ENCODE measurements around the gene ITPR2.
A peak's percentile ranks its signal among the peaks of the same experiment; 100 is the strongest.

ITPR2 gene

GRCh38 chr12:26832822-26833742 lies at the start of gene ITPR2:
Gene ITPR2 (minus strand): TSS chr12:26833194. CDS start chr12:26832781, 413 bp downstream.
- H3K4me1 Mint-ChIP-seq = peaks cover 19% of the 10 kb centered on the region
- no peaks in the 10 kb centered on the region for H3K9me3 Mint-ChIP-seq
- peaks cover 12% of the 10 kb centered on the region for H3K27me3 Mint-ChIP-seq (ENCODE audit: low read depth)
- TF ChIP-seq, protein P1, sequence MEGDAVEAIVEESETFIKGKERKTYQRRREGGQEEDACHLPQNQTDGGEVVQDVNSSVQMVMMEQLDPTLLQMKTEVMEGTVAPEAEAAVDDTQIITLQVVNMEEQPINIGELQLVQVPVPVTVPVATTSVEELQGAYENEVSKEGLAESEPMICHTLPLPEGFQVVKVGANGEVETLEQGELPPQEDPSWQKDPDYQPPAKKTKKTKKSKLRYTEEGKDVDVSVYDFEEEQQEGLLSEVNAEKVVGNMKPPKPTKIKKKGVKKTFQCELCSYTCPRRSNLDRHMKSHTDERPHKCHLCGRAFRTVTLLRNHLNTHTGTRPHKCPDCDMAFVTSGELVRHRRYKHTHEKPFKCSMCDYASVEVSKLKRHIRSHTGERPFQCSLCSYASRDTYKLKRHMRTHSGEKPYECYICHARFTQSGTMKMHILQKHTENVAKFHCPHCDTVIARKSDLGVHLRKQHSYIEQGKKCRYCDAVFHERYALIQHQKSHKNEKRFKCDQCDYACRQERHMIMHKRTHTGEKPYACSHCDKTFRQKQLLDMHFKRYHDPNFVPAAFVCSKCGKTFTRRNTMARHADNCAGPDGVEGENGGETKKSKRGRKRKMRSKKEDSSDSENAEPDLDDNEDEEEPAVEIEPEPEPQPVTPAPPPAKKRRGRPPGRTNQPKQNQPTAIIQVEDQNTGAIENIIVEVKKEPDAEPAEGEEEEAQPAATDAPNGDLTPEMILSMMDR (IDR thresholded peaks at IDR 0.05; ENCODE audit: unreplicated experiment in 3 of 3) = peak; percentile 27 to 41 (median 36)
- H3K4me3 Mint-ChIP-seq = peak within 1 kb of the TSS; percentile 97 to 98 (median 97)
- peak within 1 kb of the TSS; percentile 83 to 99 (median 92) for H3K27ac Mint-ChIP-seq
- H3K36me3 Mint-ChIP-seq (ENCODE audit: low read depth) = no peaks in the 10 kb centered on the region

DNA sequence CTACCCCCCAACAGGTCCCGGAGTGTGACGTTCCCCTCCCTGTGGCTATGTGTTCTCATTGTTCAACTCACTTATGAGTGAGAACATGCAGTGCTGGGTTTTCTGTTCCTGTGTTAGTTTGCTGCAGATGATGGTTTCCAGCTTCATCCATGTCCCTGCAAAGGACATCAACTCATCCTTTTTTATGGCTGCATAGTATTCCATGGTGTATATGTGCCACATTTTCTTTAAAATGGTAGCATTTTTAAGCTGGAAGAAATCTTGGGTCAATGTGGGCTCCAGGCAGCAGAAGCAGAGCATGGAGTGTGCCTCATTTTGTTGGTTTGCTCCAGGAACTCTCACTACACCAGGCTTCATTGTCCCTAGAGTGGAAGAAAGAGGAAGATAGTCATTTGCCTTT lies 47.6 kb upstream of the ITPR2 start:
- Mint-ChIP-seq H3K27ac (no peak overlapping the region), H3K27me3 (ENCODE audit: low read depth) (peaks cover 12% of the 10 kb centered on the region), H3K4me3 (no peak overlapping the region), H3K4me1 (peaks cover 12% of the 10 kb centered on the region), H3K9me3 (peaks cover 21% of the 10 kb centered on the region), H3K36me3 (ENCODE audit: low read depth) (peaks cover 10% of the 10 kb centered on the region)
- TF ChIP-seq, protein P1 (IDR thresholded peaks at IDR 0.05; ENCODE audit: unreplicated experiment in 3 of 3) = no peak

DNA sequence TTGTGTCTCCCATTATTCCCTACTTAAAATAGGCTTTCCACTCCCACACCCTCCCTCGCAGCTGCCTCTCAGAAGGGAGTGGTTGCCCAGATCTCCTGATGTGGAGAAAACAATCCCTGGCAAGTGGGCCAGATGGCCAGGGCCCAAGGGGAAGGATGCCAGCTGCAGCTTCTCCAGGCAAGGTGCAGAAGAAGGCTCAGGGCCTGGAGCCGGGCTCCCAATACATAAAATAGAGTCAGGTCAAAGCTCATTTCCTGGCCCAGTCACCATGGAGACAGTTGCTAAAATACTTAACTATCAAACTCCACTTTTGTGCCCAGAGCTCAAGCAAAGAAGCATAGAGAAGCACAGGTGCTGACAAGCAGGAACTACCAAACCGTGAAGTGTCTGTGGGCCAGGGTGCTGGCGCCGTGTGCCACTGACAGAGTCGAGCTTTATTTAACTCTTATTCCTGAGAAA lies 45.7 kb upstream of the ITPR2 start:
- peaks cover 9% of the 10 kb centered on the region for H3K27me3 Mint-ChIP-seq (ENCODE audit: low read depth)
- H3K36me3 Mint-ChIP-seq (ENCODE audit: low read depth) = peaks cover 14% of the 10 kb centered on the region
- no peak overlapping the region for H3K4me3 Mint-ChIP-seq
- H3K4me1 Mint-ChIP-seq = peaks cover 19% of the 10 kb centered on the region
- TF ChIP-seq, protein P1 (IDR thresholded peaks at IDR 0.05; ENCODE audit: unreplicated experiment in 3 of 3) = no peak
- H3K27ac Mint-ChIP-seq = peak overlapping the region; percentile 64 to 90 (median 73)
- peaks cover 30% of the 10 kb centered on the region for H3K9me3 Mint-ChIP-seq

GRCh38 chr12:26874501-26875296 lies 41.7 kb upstream of the ITPR2 start:
- Mint-ChIP-seq H3K36me3 (ENCODE audit: low read depth) (peaks cover 14% of the 10 kb centered on the region), H3K4me3 (no peak overlapping the region), H3K27ac (peak overlapping the region in 2 of 3 experiments; percentile 40 to 83), H3K9me3 (peaks cover 27% of the 10 kb centered on the region), H3K27me3 (ENCODE audit: low read depth) (peaks cover 4% of the 10 kb centered on the region), H3K4me1 (peaks cover 34% of the 10 kb centered on the region)
- TF ChIP-seq, protein P1 (IDR thresholded peaks at IDR 0.05; ENCODE audit: unreplicated experiment in 3 of 3) = no peak

DNA sequence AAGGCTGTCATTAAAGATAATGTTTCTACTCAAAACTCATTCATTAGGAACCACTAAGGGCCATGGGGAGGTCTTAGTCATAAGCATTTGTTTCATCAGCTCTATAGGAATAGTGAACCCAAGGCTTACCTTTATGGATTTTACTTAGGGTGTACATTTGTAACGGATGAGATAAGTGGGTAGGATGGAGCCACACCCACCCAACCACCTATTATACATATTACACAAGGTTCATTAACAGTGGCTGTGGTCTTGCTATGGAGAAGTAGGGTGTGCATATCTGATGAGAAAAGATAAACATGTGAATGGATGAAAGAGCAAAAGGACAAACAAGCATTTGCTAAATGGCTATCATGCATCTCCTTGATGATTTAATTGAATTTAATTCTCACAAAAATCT lies 39.6 kb upstream of the ITPR2 start:
- TF ChIP-seq, protein P1 (IDR thresholded peaks at IDR 0.05; ENCODE audit: unreplicated experiment in 3 of 3) = no peak
- no peak overlapping the region for H3K4me3 Mint-ChIP-seq
- peaks cover 23% of the 10 kb centered on the region for H3K4me1 Mint-ChIP-seq
- H3K27ac Mint-ChIP-seq = no peak overlapping the region
- H3K27me3 Mint-ChIP-seq (ENCODE audit: low read depth) = no peaks in the 10 kb centered on the region
- peaks cover 11% of the 10 kb centered on the region for H3K36me3 Mint-ChIP-seq (ENCODE audit: low read depth)
- H3K9me3 Mint-ChIP-seq = peaks cover 19% of the 10 kb centered on the region

All from nephron (organoid).